ENCODE measurements around the gene GATAD2A. TPM values are rescaled to one million over a fixed set of nuclear protein-coding genes. Genes with fewer than 3 reads are reported as not detected.
"Not testable (repeated sequence)": the region's sequence is repeated elsewhere in the genome, so short reads cannot be mapped to it uniquely, and the experiment has no call there.

The GATAD2A gene
- total RNA-seq, 1 donor from 2014 or later, result 29.7 TPM

- DNase-seq, result peak; percentile 37
- intact Hi-C loops (cut with micrococcal nuclease), result no loop called here
- ATAC-seq, result no peak
These were observed 54.8 kb downstream of the GATAD2A start for GRCh38 chr19:19460258-19460731.

- ATAC-seq (peak; percentile 79), DNase-seq (peak; percentile 74)
- intact Hi-C loops (cut with micrococcal nuclease), result no loop called here
These were observed 55.3 kb downstream of the GATAD2A start for GRCh38 chr19:19460761-19461265.

GRCh38 chr19:19461306-19461670, 55.8 kb downstream of the GATAD2A start:
- DNase-seq (peak; percentile 2), ATAC-seq (no peak)
- intact Hi-C loops (cut with micrococcal nuclease), result no loop called here

- ATAC-seq (peak; percentile 70), DNase-seq (peak; percentile 78)
- intact Hi-C loops (cut with micrococcal nuclease), result no loop called here
These were observed 56.5 kb downstream of the GATAD2A start for GRCh38 chr19:19461671-19462622.

- ATAC-seq (no peak), DNase-seq (peak; percentile 38)
- intact Hi-C loops (cut with micrococcal nuclease), result no loop called here
These were observed 58.1 kb downstream of the GATAD2A start for GRCh38 chr19:19463348-19464117.

- ATAC-seq, result no peak
- intact Hi-C loops (cut with micrococcal nuclease), result no loop called here
- peak; percentile 16 for DNase-seq
These were observed 59.0 kb downstream of the GATAD2A start for GRCh38 chr19:19464339-19465098.

GRCh38 chr19:19465436-19466070, 60.1 kb downstream of the GATAD2A start:
- intact Hi-C loops (cut with micrococcal nuclease), result no loop called here
- DNase-seq, result peak; percentile 23
- ATAC-seq, result no peak

GRCh38 chr19:19466201-19466600, 60.7 kb downstream of the GATAD2A start:
- peak; percentile 11 for DNase-seq
- intact Hi-C loops (cut with micrococcal nuclease), result no loop called here
- no peak for ATAC-seq

- intact Hi-C loops (cut with micrococcal nuclease), result no loop called here
- ATAC-seq, result no peak
- DNase-seq, result no peak
These were observed 63.1 kb downstream of the GATAD2A start for GRCh38 chr19:19468424-19469050.

GRCh38 chr19:19470579-19470978, 65.1 kb downstream of the GATAD2A start:
- intact Hi-C loops (cut with micrococcal nuclease), result no loop called here
- ATAC-seq (no peak), DNase-seq (no peak)

GRCh38 chr19:19471682-19472081, 66.2 kb downstream of the GATAD2A start:
- DNase-seq, result peak; percentile 11
- ATAC-seq, result no peak
- intact Hi-C loops (cut with micrococcal nuclease), result no loop called here

GRCh38 chr19:19472106-19472505, 66.6 kb downstream of the GATAD2A start:
- intact Hi-C loops (cut with micrococcal nuclease); ATAC-seq: not testable (repeated sequence)

GRCh38 chr19:19475015-19475765, 69.7 kb downstream of the GATAD2A start:
- DNase-seq, result peak; percentile 27
- ATAC-seq, result peak; percentile 13
- intact Hi-C loops (cut with micrococcal nuclease), result no loop called here

More at GRCh38 chr19:19472106-19472505, 66.6 kb downstream of the GATAD2A start:
- DNase-seq, result not testable (repeated sequence)

- ATAC-seq (peak; percentile 44), DNase-seq (peak; percentile 17)
- intact Hi-C loops (cut with micrococcal nuclease), result no loop called here
These were observed 70.7 kb downstream of the GATAD2A start for GRCh38 chr19:19475849-19476828.

- DNase-seq (peak; percentile 21), ATAC-seq (no peak)
- intact Hi-C loops (cut with micrococcal nuclease), result no loop called here
These were observed 72.4 kb downstream of the GATAD2A start for GRCh38 chr19:19477705-19478383.

GRCh38 chr19:19480688-19481087, 75.2 kb downstream of the GATAD2A start:
- no peak for ATAC-seq

More at GRCh38 chr19:19480688-19481087, 75.2 kb downstream of the GATAD2A start:
- no peak for DNase-seq
- intact Hi-C loops (cut with micrococcal nuclease), result no loop called here
